Nephron progenitor cell (in vitro differentiated cells): ENCODE measurements around the gene MARCHF3.

Source experiments
- DNase-seq: peaks from one replicate; pipeline ENCODE4 v3.0.0; 2021
- H3K27ac Mint-ChIP-seq: 2 replicates; pipeline ENCODE4 v1.8.0; 2021; ENCODE audit warnings: mild to moderate bottlenecking, moderate library complexity, mixed read lengths
- H3K27me3 Mint-ChIP-seq: 2 replicates; pipeline ENCODE4 v1.8.0; 2021; ENCODE audit warnings: mild to moderate bottlenecking, low read depth, mixed read lengths; ENCODE audit not compliant: poor library complexity
- H3K36me3 Mint-ChIP-seq: 2 replicates; pipeline ENCODE4 v1.8.0; 2021; ENCODE audit warnings: low read depth, mixed read lengths
- H3K4me1 Mint-ChIP-seq: 2 replicates; pipeline ENCODE4 v1.8.0; 2021; ENCODE audit warnings: mixed read lengths
- H3K4me3 Mint-ChIP-seq: 2 replicates; pipeline ENCODE4 v1.8.0; 2021; ENCODE audit warnings: mild to moderate bottlenecking, moderate library complexity, mixed read lengths
- H3K9me3 Mint-ChIP-seq: 2 replicates; pipeline ENCODE4 v1.8.0; 2021; ENCODE audit warnings: mild to moderate bottlenecking, moderate library complexity, mixed read lengths
- TF ChIP-seq, protein P1 (sequence below): fragments of 200-600 bp; sonication (generic); IDR thresholded peaks from 2 replicates; pipeline ENCODE4 v1.5.0; 2021; ENCODE audit warnings: antibody characterized with exemption

Gene MARCHF3

DNA sequence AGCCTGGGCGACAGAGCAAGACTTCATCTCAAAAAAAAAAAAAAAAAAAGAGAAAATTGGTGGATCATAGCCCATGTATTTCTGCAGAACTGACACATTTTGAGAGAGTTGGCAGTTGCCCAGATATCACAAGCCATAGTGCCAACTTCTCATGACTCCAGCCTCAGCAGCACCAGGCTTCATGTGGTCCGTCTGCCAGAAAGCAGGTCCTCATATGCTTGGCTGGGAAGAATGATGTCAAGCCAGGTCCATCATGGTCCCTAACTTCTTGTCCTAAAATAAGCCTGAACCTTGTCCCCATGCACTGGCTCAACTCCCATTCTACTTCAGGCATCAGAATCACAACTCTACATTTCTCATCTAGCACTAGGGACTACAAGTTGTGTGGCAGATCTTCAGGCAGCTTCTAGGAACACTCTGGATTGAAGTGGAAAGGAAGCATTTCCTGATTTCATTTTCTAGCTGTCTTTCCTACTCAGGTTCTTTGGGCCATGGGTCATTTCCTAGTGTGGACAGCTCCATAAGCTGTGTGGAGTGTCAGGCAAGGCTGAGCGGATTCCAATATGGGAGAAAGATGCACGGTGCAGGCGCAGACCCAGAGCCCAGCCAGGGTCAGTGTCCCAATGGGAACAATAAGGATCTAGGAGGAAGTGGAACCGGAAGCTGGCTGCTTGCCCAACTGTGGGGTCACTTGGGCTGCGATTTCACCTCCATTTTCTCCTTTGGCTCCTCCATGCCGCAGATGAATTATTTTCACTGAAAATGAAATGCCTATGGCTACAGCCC lies 163.3 kb downstream of the MARCHF3 start:
- Mint-ChIP-seq H3K27me3 (peaks cover 2% of the 10 kb centered on the region), H3K4me3 (no peak overlapping the region), H3K9me3 (no peaks in the 10 kb centered on the region), H3K27ac (no peak overlapping the region), H3K4me1 (peaks cover 45% of the 10 kb centered on the region), H3K36me3 (peaks cover 15% of the 10 kb centered on the region)
- no peak for DNase-seq
- TF ChIP-seq, protein P1, sequence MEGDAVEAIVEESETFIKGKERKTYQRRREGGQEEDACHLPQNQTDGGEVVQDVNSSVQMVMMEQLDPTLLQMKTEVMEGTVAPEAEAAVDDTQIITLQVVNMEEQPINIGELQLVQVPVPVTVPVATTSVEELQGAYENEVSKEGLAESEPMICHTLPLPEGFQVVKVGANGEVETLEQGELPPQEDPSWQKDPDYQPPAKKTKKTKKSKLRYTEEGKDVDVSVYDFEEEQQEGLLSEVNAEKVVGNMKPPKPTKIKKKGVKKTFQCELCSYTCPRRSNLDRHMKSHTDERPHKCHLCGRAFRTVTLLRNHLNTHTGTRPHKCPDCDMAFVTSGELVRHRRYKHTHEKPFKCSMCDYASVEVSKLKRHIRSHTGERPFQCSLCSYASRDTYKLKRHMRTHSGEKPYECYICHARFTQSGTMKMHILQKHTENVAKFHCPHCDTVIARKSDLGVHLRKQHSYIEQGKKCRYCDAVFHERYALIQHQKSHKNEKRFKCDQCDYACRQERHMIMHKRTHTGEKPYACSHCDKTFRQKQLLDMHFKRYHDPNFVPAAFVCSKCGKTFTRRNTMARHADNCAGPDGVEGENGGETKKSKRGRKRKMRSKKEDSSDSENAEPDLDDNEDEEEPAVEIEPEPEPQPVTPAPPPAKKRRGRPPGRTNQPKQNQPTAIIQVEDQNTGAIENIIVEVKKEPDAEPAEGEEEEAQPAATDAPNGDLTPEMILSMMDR: no peak

DNA sequence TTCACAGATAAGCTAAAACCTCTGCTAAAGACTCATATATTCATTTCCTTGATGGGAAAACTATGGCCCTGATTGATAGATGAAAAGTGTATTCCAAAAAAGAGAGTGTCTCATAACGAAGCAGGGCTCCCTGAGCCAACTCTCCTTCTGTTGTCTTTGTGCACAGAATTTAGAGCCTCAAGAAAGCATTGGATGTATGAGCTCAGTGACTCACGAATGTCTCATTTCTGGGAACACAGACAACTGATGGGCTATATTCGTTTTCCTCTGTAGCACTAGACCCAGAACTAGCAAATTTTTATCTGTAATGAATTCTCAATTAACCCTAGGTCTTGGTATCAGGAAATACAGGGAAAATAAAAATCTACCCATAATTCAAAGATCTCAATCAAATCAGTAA lies 165.1 kb downstream of the MARCHF3 start:
- Mint-ChIP-seq H3K4me1 (peaks cover 31% of the 10 kb centered on the region), H3K4me3 (no peak overlapping the region), H3K36me3 (peaks cover 10% of the 10 kb centered on the region), H3K27ac (no peak overlapping the region), H3K27me3 (no peaks in the 10 kb centered on the region), H3K9me3 (no peaks in the 10 kb centered on the region)
- TF ChIP-seq, protein P1: no peak
- no peak for DNase-seq

DNA sequence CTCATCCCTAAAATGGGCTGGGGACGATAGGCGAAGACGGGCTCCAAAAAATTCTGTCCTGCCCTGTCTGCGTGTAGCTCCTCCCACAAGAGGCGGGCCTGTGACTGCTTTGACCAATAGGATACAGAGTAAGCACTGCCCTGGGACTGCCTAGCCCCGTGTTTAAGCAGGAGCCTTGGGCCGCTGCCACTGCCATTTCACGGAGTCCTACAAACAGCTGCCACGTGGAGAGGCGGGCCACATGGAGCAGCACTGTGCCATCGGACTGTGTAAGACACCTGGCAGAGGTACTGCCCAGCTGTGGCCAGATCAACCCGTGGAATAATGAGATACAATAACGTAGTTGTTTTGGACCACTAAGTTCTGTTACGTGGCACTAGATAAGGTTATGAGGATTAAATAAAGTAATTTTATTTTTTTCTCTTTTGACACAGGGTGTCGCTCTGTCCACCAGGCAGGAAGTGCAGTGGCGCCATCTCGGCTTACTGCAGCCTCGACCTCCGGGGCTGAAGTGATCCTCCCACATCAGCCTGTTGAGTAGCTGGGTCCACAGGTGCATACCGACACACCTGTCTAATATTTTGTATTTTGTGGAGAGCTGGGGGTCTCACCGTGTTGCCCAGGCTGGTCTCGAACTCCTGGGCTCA lies 166.2 kb downstream of the MARCHF3 start:
- no peak for DNase-seq

DNA sequence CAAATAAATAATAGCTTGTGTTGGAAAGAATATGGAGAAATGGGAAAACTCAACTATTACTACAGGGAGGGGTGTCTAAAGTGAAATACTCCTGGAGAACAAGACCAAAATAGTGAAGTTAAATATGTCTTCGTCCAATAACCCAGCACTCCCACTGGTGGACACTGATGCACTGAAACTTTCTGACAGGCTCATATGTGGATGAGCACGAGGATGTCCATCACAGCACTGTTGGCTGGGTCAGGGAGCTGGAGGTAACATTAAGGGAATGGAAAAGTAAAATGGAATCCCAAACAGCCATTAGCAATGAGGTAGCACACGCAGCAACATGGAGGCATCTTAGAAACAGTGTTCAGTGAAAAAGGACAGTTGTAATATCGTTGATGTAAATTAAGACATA lies 167.0 kb downstream of the MARCHF3 start:
- Mint-ChIP-seq H3K27ac (peak overlapping the region; percentile 43), H3K4me1 (peaks cover 12% of the 10 kb centered on the region), H3K4me3 (no peak overlapping the region), H3K9me3 (no peaks in the 10 kb centered on the region), H3K36me3 (peaks cover 20% of the 10 kb centered on the region), H3K27me3 (no peaks in the 10 kb centered on the region)
- no peak for DNase-seq
- TF ChIP-seq, protein P1: no peak

More for the DNA sequence above, 166.2 kb downstream of the MARCHF3 start:
- Mint-ChIP-seq H3K9me3 (no peaks in the 10 kb centered on the region), H3K4me1 (peaks cover 20% of the 10 kb centered on the region), H3K27me3 (no peaks in the 10 kb centered on the region), H3K4me3 (no peak overlapping the region), H3K36me3 (peaks cover 14% of the 10 kb centered on the region), H3K27ac (no peak overlapping the region)
- TF ChIP-seq, protein P1: no peak

DNA sequence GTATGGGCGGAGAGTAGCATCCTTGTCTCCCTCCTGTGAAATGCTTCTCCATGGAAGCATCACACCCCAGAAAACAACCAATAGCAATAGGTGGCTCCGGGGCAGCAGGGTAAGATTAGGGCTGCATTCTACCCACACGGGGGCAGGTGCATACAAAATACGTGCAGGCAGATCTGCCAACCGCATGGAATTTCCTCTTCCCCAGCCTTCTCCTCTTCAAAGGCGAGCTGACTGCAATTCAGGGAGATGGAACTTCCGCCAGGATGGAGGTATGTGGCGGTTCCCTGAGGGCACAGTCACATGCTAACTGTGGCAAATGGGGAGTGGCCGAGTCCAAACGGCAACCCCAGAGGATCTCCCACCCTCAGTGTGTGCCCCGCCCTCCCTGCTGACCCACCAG lies 171.9 kb downstream of the MARCHF3 start:
- Mint-ChIP-seq H3K36me3 (peaks cover 43% of the 10 kb centered on the region), H3K27ac (no peak overlapping the region), H3K27me3 (peaks cover 4% of the 10 kb centered on the region), H3K4me3 (no peak overlapping the region), H3K4me1 (peaks cover 28% of the 10 kb centered on the region), H3K9me3 (peaks cover 7% of the 10 kb centered on the region)
- TF ChIP-seq, protein P1: no peak
- DNase-seq: no peak
